ENCODE data around the gene TBX6.
"Not testable (repeated sequence)": the region's sequence is repeated elsewhere in the genome, so short reads cannot be mapped to it uniquely, and the experiment has no call there.

Gene TBX6

GRCh38 chr16:30065102-30065942 is 26.4 kb downstream of the TBX6 start, which contains the start of gene ALDOA:
TSS of gene ALDOA (plus strand) at chr16:30065760. CDS start at chr16:30066898, 1,138 bp downstream.
- peak; percentile 98 for DNase-seq

DNA sequence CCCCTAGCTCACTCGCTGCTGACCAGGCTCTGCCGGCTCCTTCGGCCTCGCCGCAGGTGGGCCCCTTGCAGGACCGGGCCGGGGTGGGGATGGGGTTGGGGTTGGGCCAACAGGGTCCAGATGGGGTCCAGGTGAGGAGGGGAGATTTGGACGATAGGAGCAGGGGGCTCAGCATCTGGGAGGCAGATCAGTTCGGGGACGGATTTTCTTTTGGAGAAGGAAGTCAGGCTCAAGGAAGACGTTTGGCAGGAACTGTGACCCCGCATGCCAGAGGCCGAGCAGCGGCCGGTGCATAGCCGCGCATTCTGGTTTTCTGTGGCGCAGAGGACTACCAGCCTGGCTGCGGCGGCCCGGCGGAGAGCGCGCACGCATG is 27.0 kb downstream of the TBX6 start:
- no peak for DNase-seq

DNA sequence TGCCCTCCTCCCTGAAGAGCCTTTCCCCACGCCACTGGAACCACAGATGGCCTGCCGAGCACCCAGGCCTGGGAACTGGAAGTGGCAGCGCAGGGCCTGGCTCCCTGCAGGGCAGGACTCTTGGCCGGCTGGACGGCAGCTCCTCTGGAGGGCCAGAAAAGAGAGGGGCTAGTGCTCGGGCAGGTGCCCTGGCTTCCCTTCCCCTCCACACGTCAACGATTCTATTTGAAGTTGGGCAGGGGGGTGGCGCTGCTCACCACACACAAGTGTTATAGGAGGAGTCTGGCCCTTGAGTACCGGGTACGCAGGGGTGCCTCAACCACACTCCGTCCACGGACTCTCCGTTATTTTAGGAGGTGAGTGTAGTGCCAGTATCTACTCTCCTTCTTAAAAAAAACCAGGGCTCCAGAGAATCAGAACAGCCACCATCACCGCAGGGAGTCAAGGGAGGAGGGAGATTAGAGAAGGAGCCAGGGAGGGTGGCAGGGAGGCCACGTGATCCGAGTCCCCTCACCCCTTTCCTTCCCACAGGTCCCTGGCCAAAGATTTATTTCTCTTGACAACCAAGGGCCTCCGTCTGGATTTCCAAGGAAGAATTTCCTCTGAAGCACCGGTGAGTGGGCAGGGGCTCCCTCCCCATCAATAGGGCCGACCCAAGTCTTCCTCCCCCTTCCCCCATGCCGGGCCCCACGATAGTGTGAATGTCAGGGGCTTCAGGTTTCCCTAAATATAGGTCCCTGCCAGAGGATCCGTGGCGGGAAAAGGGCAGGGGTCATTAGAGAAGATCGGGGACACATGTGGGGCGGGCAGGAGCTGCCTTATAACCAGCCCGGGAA is 27.6 kb downstream of the TBX6 start:
- DNase-seq, result peak; percentile 86

DNA sequence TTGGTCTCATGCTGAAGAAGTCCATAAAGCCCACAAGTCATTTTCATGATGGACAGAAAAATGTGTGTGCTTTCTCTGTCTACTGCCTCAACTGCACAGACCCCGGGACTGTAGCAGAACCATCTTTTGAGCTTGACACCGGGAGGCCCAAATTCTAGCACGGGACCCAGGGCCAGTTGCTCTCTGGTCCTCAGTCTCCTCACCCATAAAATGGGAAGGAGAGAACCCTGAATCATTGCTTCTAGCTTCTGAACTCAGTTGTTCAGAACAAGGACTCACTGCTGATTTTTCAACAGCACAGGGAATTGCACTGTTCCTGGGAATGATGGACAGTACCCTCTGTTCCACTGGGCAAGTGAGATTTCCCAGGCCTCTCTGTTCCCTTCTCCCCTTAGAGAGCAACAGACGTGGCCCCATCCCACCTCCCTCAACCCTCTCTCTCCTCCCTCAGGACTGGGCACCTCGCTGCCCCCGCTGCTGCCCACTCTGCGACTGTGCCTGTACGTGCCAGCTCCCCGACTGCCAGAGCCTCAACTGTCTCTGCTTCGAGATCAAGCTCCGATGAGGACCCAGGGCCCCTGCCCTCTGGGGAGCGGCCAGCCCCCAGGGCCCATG is 28.3 kb downstream of the TBX6 start:
- no peak for DNase-seq

DNA sequence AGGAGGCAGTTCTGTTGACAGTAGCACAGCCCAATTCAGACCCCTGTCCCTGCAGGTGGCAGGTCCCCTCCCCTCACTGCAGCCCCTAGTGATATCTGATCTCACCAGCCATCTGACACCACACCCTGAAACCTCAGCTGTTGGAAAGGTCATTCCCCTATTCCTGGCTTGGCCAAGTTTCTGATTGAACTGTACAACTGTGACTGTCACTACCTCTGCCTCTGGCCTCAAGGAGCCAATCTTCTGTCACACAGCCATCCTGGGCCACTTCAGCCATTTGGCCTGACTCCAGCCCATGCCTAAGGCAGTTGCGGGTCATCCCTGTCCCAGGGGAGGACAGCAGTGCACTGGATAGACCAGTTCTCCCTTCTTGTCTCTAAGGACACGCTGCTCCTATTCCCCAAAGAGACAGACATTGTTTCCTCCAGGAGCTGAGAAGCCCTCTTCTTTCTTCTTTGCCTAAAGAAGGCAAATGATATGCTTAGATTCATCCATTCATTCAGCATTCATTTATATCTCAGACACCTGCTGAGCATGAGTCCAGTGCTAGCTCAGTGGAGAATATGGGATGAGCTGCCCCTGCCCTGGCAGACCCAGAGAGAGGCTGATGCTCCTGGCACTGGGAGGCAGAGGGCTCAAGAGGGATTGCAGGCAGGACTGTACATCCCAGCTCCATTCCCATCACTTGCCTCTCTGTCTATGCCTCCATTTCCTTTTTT is 30.7 kb downstream of the TBX6 start:
- no peak for DNase-seq

- no peak for DNase-seq
These were observed 31.4 kb downstream of the TBX6 start for GRCh38 chr16:30060346-30060745.

GRCh38 chr16:30054959-30055553 is 36.7 kb downstream of the TBX6 start:
- DNase-seq, result peak; percentile 63

DNA sequence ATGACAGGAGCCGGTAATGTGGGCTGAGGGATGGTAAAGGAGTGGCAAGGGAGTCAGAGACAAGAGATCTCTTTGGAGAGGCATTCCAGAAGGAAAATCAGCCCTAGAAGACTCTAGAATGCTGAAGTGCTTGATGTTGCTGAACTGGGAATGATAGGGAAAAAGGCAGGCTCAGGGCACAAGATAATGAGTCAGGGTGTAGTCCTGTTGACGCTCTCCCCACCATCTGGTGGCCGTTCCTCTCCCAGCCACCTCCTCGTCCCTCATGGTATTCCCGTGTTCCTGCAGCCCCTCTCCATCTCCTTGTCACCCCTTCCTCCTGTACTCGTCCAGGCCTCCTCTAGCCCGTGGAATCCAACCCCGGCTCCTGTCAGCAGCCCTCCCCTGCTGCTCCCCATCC is 37.3 kb downstream of the TBX6 start:
- DNase-seq, result no peak

GRCh38 chr16:30053376-30054015 is 38.2 kb downstream of the TBX6 start:
- no peak for DNase-seq

DNA sequence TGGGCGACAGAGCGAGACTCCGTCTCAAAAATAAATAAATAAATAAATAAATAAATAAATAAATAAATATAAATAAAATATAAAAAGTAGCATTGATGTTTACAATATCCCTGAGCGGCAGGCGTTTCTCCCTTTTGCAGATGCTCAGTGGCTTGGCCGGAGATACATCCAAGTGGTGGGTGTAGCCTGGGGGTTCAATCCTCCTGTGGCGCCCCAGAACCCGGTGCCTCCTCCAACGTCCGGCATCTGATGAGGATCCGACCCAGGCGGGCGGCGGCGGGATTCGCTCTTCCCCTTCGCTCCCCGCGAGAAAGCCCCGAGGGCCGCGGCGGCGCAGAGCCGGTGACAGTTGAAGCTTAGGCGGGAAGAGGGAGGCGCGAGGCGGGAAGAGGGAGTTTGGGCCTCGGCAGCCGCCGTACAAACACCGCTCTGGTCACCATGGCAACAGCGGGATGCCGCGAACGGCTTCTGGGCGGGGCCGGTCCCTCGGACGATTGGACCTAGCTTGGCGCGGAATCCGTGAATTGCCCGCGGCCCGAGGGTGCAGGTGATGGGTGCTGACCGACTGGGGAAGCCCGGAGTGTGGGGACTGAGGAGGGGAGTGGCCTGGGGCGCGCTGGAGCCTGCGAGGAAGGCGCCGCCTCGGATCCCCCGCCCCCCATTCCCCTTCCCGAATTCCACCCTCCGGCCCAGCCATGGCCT is 38.9 kb downstream of the TBX6 start:
- DNase-seq, result peak; percentile 95

GRCh38 chr16:30051518-30051917 is 40.2 kb downstream of the TBX6 start:
- no peak for DNase-seq

- DNase-seq, result no peak
These were observed 41.9 kb downstream of the TBX6 start for GRCh38 chr16:30049871-30050270.

DNA sequence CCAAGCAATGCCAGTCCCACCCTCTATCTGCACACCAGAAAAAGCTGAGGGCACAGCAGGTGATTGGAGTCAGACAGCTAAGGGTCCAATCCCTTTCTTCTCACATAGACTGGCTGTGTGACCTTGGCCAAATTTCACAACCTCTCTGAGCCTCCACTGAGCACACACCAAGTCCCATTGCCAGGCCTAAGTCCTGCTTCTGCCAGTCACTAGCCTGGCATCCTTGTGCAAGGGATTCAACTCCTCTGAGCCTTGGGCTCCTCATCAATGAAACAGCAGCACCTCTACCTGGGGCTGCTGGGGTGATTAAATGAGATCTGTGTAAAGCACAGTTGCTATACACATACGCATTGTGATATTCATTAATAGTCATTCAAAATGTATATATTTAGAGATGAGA is 45.1 kb downstream of the TBX6 start:
- no peak for DNase-seq

- no peak for DNase-seq
These were observed 45.5 kb downstream of the TBX6 start for GRCh38 chr16:30046178-30046577.

DNA sequence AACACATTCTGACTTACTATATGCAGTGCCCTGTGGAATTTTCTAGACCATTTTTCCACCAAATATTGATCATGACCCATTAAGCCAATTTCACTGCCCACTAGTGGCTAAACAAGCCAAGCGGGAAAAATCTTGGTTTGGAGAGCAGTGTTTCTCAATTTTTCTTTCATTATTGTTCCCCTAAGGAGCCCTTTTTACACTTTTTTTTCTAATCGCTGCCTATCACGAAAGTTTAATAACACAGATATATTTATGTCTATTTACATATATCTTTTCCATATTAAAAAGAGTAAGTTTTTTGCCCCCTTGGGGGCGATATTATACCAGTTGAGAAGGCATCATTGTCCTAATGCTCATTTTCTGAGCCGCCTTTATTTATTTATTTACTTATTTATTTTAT is 49.9 kb downstream of the TBX6 start:
- no peak for DNase-seq

- not testable (repeated sequence) for DNase-seq
These were observed 51.0 kb downstream of the TBX6 start for GRCh38 chr16:30040690-30041089.

GRCh38 chr16:30040221-30040620 is 51.5 kb downstream of the TBX6 start:
- DNase-seq, result no peak

All from activated CD4-positive, alpha-beta T cell treated with anti-CD3 and anti-CD28 coated beads, Interleukin-10, Interleukin-2, amounts not matched to agents 100 ng/mL and 50 ng/mL, durations not matched to agents 16 hours and 8 hours (primary cell).